ENCODE measurements around the gene PAQR4. TPM values are rescaled to one million over a fixed set of nuclear protein-coding genes. Genes with fewer than 3 reads are reported as not detected.

Gene PAQR4
- total RNA-seq, 3 donors from 2014 or later (not counting 1 experiment from before 2014, with no cell fraction given): 2.9 to 4.4 (median 3.5) TPM

DNA sequence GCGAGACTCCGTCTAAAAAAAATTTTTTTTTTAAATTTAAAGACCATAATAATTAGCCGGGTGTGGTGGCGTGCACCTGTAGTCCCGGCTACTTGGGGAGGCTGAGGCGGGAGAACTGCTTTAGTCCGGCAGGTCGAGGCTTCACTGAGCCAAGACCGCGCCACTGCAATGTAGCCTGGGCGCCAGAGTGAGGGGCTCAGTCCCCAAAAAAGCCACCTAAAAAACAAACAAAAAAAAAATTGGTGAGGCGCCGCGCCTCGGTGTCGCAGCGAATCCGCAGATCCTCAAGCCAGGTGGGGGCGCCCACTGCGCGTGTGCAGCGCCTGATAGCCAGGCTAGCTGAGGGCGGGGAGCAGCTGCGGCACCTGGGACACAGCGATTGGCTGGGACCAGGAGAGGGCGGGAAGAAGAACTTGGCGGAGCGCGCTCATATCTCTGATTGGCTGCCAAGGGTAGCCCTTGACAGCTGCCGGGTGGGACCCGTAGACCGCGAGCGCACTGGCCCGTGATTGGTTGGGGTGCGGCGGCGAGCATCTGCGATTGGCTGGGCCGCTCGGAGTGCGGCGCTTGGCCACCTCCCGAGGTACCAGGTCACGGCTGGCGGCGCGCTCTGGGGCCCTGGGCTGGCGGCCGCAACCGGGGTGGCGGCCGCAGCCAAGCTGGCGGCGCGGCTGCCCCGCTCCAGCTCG, 34.6 kb downstream of the PAQR4 start:
- peak; percentile 96 to 99 (median 97) for ATAC-seq
- peak; percentile 90 to 99 for DNase-seq
- Histone ChIP-seq H3K4me1 (ENCODE audit: control insufficient read depth, insufficient read depth, low read length) (peaks cover 29% of the 10 kb centered on the region), H3K36me3 (ENCODE audit: control insufficient read depth, insufficient read depth, low read length) (no peaks in the 10 kb centered on the region), H3K27me3 (ENCODE audit: control insufficient read depth, insufficient read depth, low read length) (no peaks in the 10 kb centered on the region), H3K9me3 (ENCODE audit: control insufficient read depth, insufficient read depth, low read length) (no peaks in the 10 kb centered on the region), H3K4me3 (ENCODE audit: low read length) (no peak overlapping the region), H3K27ac (ENCODE audit: low read length) (no peak overlapping the region)
- H3K27me3 Mint-ChIP-seq (ENCODE audit: low read depth in 2 of 2): peaks cover 0 to 3% of the 10 kb centered on the region in 2 donors
- peak overlapping the region; percentile 87 for H3K4me3 Mint-ChIP-seq
- 8% methylated on average over 56 of the region's 58 CpGs for WGBS (ENCODE audit: insufficient coverage)
- peaks cover 5 to 24% of the 10 kb centered on the region in 2 donors for H3K4me1 Mint-ChIP-seq
- H3K9me3 Mint-ChIP-seq: no peaks in the 10 kb centered on the region
- intact Hi-C loops (cut with micrococcal nuclease): loop anchor here (2.0 kb wide), 1 partner anchor 25 kb away; no protein-coding TSS in a partner anchor
- H3K27ac Mint-ChIP-seq: peak overlapping the region in 1 of 2 donors; percentile 80
- no peaks in the 10 kb centered on the region for H3K36me3 Mint-ChIP-seq
- TF ChIP-seq, protein P1, sequence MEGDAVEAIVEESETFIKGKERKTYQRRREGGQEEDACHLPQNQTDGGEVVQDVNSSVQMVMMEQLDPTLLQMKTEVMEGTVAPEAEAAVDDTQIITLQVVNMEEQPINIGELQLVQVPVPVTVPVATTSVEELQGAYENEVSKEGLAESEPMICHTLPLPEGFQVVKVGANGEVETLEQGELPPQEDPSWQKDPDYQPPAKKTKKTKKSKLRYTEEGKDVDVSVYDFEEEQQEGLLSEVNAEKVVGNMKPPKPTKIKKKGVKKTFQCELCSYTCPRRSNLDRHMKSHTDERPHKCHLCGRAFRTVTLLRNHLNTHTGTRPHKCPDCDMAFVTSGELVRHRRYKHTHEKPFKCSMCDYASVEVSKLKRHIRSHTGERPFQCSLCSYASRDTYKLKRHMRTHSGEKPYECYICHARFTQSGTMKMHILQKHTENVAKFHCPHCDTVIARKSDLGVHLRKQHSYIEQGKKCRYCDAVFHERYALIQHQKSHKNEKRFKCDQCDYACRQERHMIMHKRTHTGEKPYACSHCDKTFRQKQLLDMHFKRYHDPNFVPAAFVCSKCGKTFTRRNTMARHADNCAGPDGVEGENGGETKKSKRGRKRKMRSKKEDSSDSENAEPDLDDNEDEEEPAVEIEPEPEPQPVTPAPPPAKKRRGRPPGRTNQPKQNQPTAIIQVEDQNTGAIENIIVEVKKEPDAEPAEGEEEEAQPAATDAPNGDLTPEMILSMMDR (IDR thresholded peaks at IDR 0.05): peak; percentile 12

GRCh38 chr16:3004319-3004718, 35.2 kb downstream of the PAQR4 start:
- TF ChIP-seq, protein P1 (IDR thresholded peaks at IDR 0.05): no peak
- Mint-ChIP-seq H3K36me3 (no peaks in the 10 kb centered on the region), H3K4me1 (peaks cover 5 to 25% of the 10 kb centered on the region in 2 donors), H3K27ac (no peak overlapping the region), H3K9me3 (no peaks in the 10 kb centered on the region), H3K4me3 (peak overlapping the region; percentile 78), H3K27me3 (ENCODE audit: low read depth in 2 of 2) (peaks cover 0 to 3% of the 10 kb centered on the region in 2 donors)
- DNase-seq: peak in 1 of 2 donors; percentile 39
- Histone ChIP-seq H3K4me1 (ENCODE audit: control insufficient read depth, insufficient read depth, low read length) (peaks cover 34% of the 10 kb centered on the region), H3K9me3 (ENCODE audit: control insufficient read depth, insufficient read depth, low read length) (no peaks in the 10 kb centered on the region), H3K27ac (ENCODE audit: low read length) (no peak overlapping the region), H3K36me3 (ENCODE audit: control insufficient read depth, insufficient read depth, low read length) (no peaks in the 10 kb centered on the region), H3K4me3 (ENCODE audit: low read length) (no peak overlapping the region), H3K27me3 (ENCODE audit: control insufficient read depth, insufficient read depth, low read length) (no peaks in the 10 kb centered on the region)
- under 1% methylated on average over 67 of the region's 67 CpGs for WGBS (ENCODE audit: insufficient coverage)
- intact Hi-C loops (cut with micrococcal nuclease): loop anchor here (2.0 kb wide), 1 partner anchor 24 kb away; no protein-coding TSS in a partner anchor
- peak; percentile 8 to 10 (median 9) for ATAC-seq

DNA sequence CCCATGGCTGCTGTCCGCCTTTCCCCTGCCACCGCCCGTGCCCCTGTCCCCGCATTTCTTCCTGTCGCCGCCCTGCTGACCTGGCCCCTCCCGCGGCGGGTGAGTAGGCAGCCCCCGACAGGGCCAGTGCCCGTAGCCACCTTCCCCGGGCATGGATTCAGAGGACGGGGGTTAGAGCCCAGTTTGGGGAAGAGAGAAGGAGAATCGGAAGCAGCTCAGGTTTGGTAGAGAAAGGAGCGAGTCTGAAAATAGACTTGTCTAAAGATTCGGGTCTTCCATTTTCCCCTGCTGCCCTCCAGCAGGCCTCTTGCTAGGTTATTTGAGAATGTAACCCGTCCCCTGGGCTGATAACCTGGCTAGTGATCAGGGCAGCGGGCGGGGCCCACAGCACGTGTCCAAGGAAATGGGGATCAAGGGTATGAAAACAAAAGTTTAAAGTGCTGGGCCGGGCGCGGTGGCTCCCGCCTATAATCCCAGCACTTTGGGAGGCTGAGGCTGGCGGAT, 35.7 kb downstream of the PAQR4 start:
- no peaks in the 10 kb centered on the region for H3K27me3 ChIP-seq (ENCODE audit: control insufficient read depth, insufficient read depth, low read length)
- peak overlapping the region; percentile 3 for H3K4me3 ChIP-seq (ENCODE audit: low read length)
- ATAC-seq (no peak), DNase-seq (peak in 1 of 2 donors; percentile 28)
- no peak overlapping the region for H3K27ac ChIP-seq (ENCODE audit: low read length)
- H3K36me3 ChIP-seq (ENCODE audit: control insufficient read depth, insufficient read depth, low read length): no peaks in the 10 kb centered on the region
- H3K9me3 ChIP-seq (ENCODE audit: control insufficient read depth, insufficient read depth, low read length): no peaks in the 10 kb centered on the region
- TF ChIP-seq, protein P1 (IDR thresholded peaks at IDR 0.05): no peak
- peaks cover 0 to 3% of the 10 kb centered on the region in 2 donors for H3K27me3 Mint-ChIP-seq (ENCODE audit: low read depth in 2 of 2)
- 21% methylated on average over 24 of the region's 25 CpGs for WGBS (ENCODE audit: insufficient coverage)
- H3K36me3 Mint-ChIP-seq: no peaks in the 10 kb centered on the region
- no peak overlapping the region for H3K27ac Mint-ChIP-seq
- no peaks in the 10 kb centered on the region for H3K9me3 Mint-ChIP-seq
- intact Hi-C loops (cut with micrococcal nuclease): loop anchor here (2.0 kb wide), 1 partner anchor 24 kb away; no protein-coding TSS in a partner anchor
- H3K4me3 Mint-ChIP-seq: peak overlapping the region; percentile 78
- H3K4me1 Mint-ChIP-seq: peaks cover 5 to 25% of the 10 kb centered on the region in 2 donors
- peaks cover 34% of the 10 kb centered on the region for H3K4me1 ChIP-seq (ENCODE audit: control insufficient read depth, insufficient read depth, low read length)

Measured in natural killer cell (primary cell).